GM23338 (cell line): Measurements from ENCODE around the gene USP48. TPM values are rescaled to one million over a fixed set of nuclear protein-coding genes. Genes with fewer than 3 reads are reported as not detected.

Source experiments
- ATAC-seq: fragments of 200-7000 bp; cut with Tn5 transposase; 3 replicates; pipeline ENCODE4 v1.9.1; 2020
- DNase-seq: peaks from one replicate; pipeline ENCODE4 v3.0.0-alpha.2; 2015; ENCODE audit warnings: low spot score
- H2AFZ ChIP-seq: fragments of 200-600 bp; sonication (generic); 2 replicates; pipeline ENCODE4 v1.8.0; 2016; ENCODE audit warnings: antibody characterized with exemption, mild to moderate bottlenecking, moderate library complexity
- H3F3A ChIP-seq: fragments of 200-600 bp; sonication (generic); replicated peaks from 2 replicates; pipeline ENCODE4 v1.8.0; 2017; ENCODE audit warnings: antibody characterized with exemption, mixed run types, low read depth
- H3K27ac ChIP-seq: fragments of 200-600 bp; sonication (generic); 2 replicates; pipeline ENCODE4 v1.6.1; 2016; ENCODE audit warnings: low read depth
- H3K27me3 ChIP-seq: fragments of 200-600 bp; sonication (generic); 2 replicates; pipeline ENCODE4 v1.8.0; 2016; ENCODE audit warnings: mild to moderate bottlenecking, mixed run types, moderate library complexity; ENCODE audit not compliant: insufficient read depth
- H3K36me3 ChIP-seq: fragments of 200-600 bp; sonication (generic); 2 replicates; pipeline ENCODE4 v1.8.0; 2016; ENCODE audit warnings: mild to moderate bottlenecking; ENCODE audit not compliant: insufficient read depth
- H3K4me1 ChIP-seq: fragments of 200-600 bp; sonication (generic); 2 replicates; pipeline ENCODE4 v1.8.0; 2016; ENCODE audit warnings: mild to moderate bottlenecking, moderate library complexity; ENCODE audit not compliant: insufficient read depth
- H3K4me2 ChIP-seq: fragments of 200-600 bp; sonication (generic); 2 replicates; pipeline ENCODE4 v1.7.1; 2017; ENCODE audit warnings: mixed run types
- H3K4me3 ChIP-seq: fragments of 200-600 bp; sonication (generic); 2 replicates; pipeline ENCODE4 v1.6.1; 2016; ENCODE audit warnings: mixed run types
- H3K79me2 ChIP-seq: fragments of 200-600 bp; sonication (generic); replicated peaks from 2 replicates; pipeline ENCODE4 v1.8.0; 2017; ENCODE audit warnings: mild to moderate bottlenecking; ENCODE audit not compliant: insufficient read depth
- H3K9me2 ChIP-seq: fragments of 200-600 bp; sonication (generic); 2 replicates; pipeline ENCODE4 v1.8.0; 2017; ENCODE audit not compliant: insufficient read depth
- H4K20me1 ChIP-seq: fragments of 200-600 bp; sonication (generic); replicated peaks from 2 replicates; pipeline ENCODE4 v1.8.0; 2017; ENCODE audit warnings: mild to moderate bottlenecking; ENCODE audit not compliant: insufficient read depth
- H3K27ac Mint-ChIP-seq: 2 replicates; pipeline ENCODE4 v1.8.0; 2020; ENCODE audit warnings: inconsistent platforms, mild to moderate bottlenecking, moderate library complexity, mixed read lengths
- H3K27me3 Mint-ChIP-seq: 3 replicates; pipeline ENCODE4 v1.8.0; 2022; ENCODE audit warnings: low read depth, mild to moderate bottlenecking, moderate library complexity, mixed read lengths, inconsistent platforms; ENCODE audit not compliant: insufficient read depth, poor library complexity
- H3K36me3 Mint-ChIP-seq: 3 replicates; pipeline ENCODE4 v1.8.0; 2021; ENCODE audit warnings: low read depth, mild to moderate bottlenecking, inconsistent platforms, moderate library complexity, mixed read lengths
- H3K4me1 Mint-ChIP-seq: 3 replicates; pipeline ENCODE4 v1.8.0; 2020; ENCODE audit warnings: mild to moderate bottlenecking, inconsistent platforms, mixed read lengths
- H3K4me3 Mint-ChIP-seq: 3 replicates; pipeline ENCODE4 v1.8.0; 2021; ENCODE audit warnings: moderate library complexity, mild to moderate bottlenecking, inconsistent platforms, mixed read lengths
- H3K9me3 Mint-ChIP-seq: 3 replicates; pipeline ENCODE4 v1.8.0; 2020; ENCODE audit warnings: moderate library complexity, mild to moderate bottlenecking, inconsistent platforms, mixed read lengths
- CREB1 ChIP-seq: fragments of 250-450 bp; sonication (Bioruptor Pico); IDR thresholded peaks from 2 replicates; pipeline ENCODE4 v1.5.0; 2020; ENCODE audit warnings: low read depth, mild to moderate bottlenecking, moderate library complexity
- CTCF ChIP-seq, 2 experiments: fragments of 200-600 bp in 1 of 2; sonication (generic) in 1 of 2; conservative IDR thresholded peaks; 2 replicates each; pipeline versions ENCODE4 v1.5.1 to v1.6.1; 2016 to 2017; ENCODE audit warnings: antibody characterized with exemption in 2 of 2, low read depth in 2 of 2, mild to moderate bottlenecking in 2 of 2, moderate library complexity in 1 of 2
- ETS1 ChIP-seq: IDR thresholded peaks from 2 replicates; pipeline ENCODE4 v1.6.1; 2016; ENCODE audit warnings: antibody characterized with exemption
- EZH2 ChIP-seq: fragments of 200-600 bp; sonication (generic); IDR thresholded peaks from one replicate; pipeline ENCODE4 v1.8.0; 2017; ENCODE audit warnings: antibody characterized with exemption, mild to moderate bottlenecking, low read depth; ENCODE audit not compliant: unreplicated experiment
- EZH2phosphoT487 ChIP-seq: fragments of 200-600 bp; sonication (generic); IDR thresholded peaks from one replicate; pipeline ENCODE4 v1.8.1; 2018; ENCODE audit warnings: antibody characterized with exemption; ENCODE audit not compliant: unreplicated experiment
- JUNB ChIP-seq: IDR thresholded peaks from one replicate; pipeline ENCODE4 v1.6.1; 2016; ENCODE audit warnings: antibody characterized with exemption; ENCODE audit not compliant: unreplicated experiment
- POLR2AphosphoS5 ChIP-seq: IDR thresholded peaks from 2 replicates; pipeline ENCODE4 v1.6.1; 2016; ENCODE audit warnings: antibody characterized with exemption, low read depth
- REST ChIP-seq: IDR thresholded peaks from one replicate; pipeline ENCODE4 v1.6.1; 2018; ENCODE audit warnings: antibody characterized with exemption; ENCODE audit not compliant: unreplicated experiment
- STAT1 ChIP-seq: IDR thresholded peaks from one replicate; pipeline ENCODE4 v1.6.1; 2016; ENCODE audit warnings: antibody characterized with exemption; ENCODE audit not compliant: unreplicated experiment
- ZNF114 ChIP-seq: fragments of 250-450 bp; sonication (Bioruptor Pico); IDR thresholded peaks from 2 replicates; pipeline ENCODE4 v1.5.0; 2020; ENCODE audit warnings: mild to moderate bottlenecking, moderate library complexity
- ZNF462 ChIP-seq: fragments of 250-450 bp; sonication (Bioruptor Pico); IDR thresholded peaks from 2 replicates; pipeline ENCODE4 v1.5.0; 2020; ENCODE audit warnings: mild to moderate bottlenecking, moderate library complexity
- polyA plus RNA-seq: library from polyadenylated mRNA; unstranded; fragments of >200 nt; fragmentation: Nextera tagmentation; extraction: Ambion mirVana; gene quantifications from 2 replicates; pipeline ENCODE4 v1.2.1, GENCODE V29; 2016
- total RNA-seq: library from RNA; depleted of rRNA; stranded (reverse); fragments of >200 nt; shearing (Covaris generic); gene quantifications from 2 replicates; pipeline ENCODE4 v1.2.3, GENCODE V29; 2014

The USP48 gene
- total and polyA plus RNA-seq, 2 experiments from 2014 or later = 85.9 to 151 TPM

GRCh38 chr1:21701401-21701800 lies 81.5 kb downstream of the USP48 start (continued):
- TF ChIP-seq ZNF462 (CRISPR knock-in tag) (no peak), ETS1 (no peak), POLR2AphosphoS5 (no peak), CTCF (conservative IDR thresholded peaks at IDR 0.05; ENCODE audit: low read depth in 2 of 2) (no peak), ZNF114 (CRISPR knock-in tag) (no peak), EZH2phosphoT487 (no peak), EZH2 (no peak)

GRCh38 chr1:21700094-21700493 lies 82.9 kb downstream of the USP48 start:
- Histone ChIP-seq H3K4me2 (no peak overlapping the region), H3K9me2 (no peaks in the 10 kb centered on the region), H3K27ac (no peak overlapping the region; the same call in 1 of the 2 replicates), H4K20me1 (peaks cover 5% of the 10 kb centered on the region; the same call in 1 of the 2 replicates), H3K4me3 (no peak overlapping the region), H3K4me1 (peaks cover 2% of the 10 kb centered on the region; the same call in 1 of the 2 replicates), H3F3A (no peaks in the 10 kb centered on the region; the same call in 1 of the 2 replicates), H3K27me3 (no peaks in the 10 kb centered on the region), H3K36me3 (peaks cover 20% of the 10 kb centered on the region), H2AFZ (no peak overlapping the region), H3K79me2 (no peaks in the 10 kb centered on the region)
- Mint-ChIP-seq H3K4me3 (no peak overlapping the region), H3K4me1 (peaks cover 9% of the 10 kb centered on the region), H3K27ac (no peak overlapping the region), H3K27me3 (peaks cover 2% of the 10 kb centered on the region), H3K36me3 (peaks cover 61% of the 10 kb centered on the region), H3K9me3 (no peaks in the 10 kb centered on the region)
- ATAC-seq = no peak
- DNase-seq = no peak
- TF ChIP-seq ZNF114 (CRISPR knock-in tag) = no peak
- TF ChIP-seq CREB1 = no peak
- TF ChIP-seq STAT1 = no peak
- no peak for TF ChIP-seq REST
- TF ChIP-seq ETS1 = no peak
- TF ChIP-seq JUNB = no peak
